Adrenal gland (tissue), 5 donors: ENCODE measurements around the gene CAMK2G.

ENCODE experiments used
- POLR2A ChIP-seq, 2 donors: fragments of 450-650 bp; IDR thresholded peaks; one replicate each; pipeline ENCODE4 v1.6.1; 2017; ENCODE audit warnings: antibody characterized with exemption in 2 of 2, mild to moderate bottlenecking in 2 of 2, moderate library complexity in 1 of 2
- TF ChIP-seq, protein P1 (sequence below), 6 experiments: fragments of 450-650 bp in 4 of 6; fragments of 200-600 bp in 2 of 6; sonication (generic) in 1 of 6; IDR thresholded peaks; 1 replicate in 5 of 6; 2 replicates in 1 of 6; pipeline versions ENCODE4 v1.5.1 to v1.8.0; 2016 to 2021; ENCODE audit warnings: antibody characterized with exemption in 6 of 6, mild to moderate bottlenecking in 2 of 6, moderate library complexity in 1 of 6
- donor health status: DM: no; HTN: no; CAD: no.

DNA sequence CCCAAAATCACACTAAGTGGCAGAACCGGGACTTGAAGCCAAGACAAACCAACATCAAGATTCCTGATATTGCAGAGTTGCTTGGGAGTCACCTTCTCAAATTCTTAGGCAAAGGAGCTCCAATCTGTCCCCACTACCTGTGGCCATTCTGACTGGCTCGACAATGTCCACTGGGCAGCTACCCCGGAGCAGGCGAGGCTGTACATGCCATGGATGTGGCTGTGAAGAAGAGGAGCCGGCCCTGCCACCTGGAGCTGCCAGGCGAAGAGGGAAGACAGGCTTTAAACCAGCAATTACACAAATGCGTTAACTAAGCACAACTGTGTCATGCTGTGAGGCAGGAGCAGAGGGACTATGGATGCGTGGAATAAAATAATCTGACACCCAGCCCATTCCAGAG, 18.1 kb downstream of the CAMK2G start:
- TF ChIP-seq, protein P1, sequence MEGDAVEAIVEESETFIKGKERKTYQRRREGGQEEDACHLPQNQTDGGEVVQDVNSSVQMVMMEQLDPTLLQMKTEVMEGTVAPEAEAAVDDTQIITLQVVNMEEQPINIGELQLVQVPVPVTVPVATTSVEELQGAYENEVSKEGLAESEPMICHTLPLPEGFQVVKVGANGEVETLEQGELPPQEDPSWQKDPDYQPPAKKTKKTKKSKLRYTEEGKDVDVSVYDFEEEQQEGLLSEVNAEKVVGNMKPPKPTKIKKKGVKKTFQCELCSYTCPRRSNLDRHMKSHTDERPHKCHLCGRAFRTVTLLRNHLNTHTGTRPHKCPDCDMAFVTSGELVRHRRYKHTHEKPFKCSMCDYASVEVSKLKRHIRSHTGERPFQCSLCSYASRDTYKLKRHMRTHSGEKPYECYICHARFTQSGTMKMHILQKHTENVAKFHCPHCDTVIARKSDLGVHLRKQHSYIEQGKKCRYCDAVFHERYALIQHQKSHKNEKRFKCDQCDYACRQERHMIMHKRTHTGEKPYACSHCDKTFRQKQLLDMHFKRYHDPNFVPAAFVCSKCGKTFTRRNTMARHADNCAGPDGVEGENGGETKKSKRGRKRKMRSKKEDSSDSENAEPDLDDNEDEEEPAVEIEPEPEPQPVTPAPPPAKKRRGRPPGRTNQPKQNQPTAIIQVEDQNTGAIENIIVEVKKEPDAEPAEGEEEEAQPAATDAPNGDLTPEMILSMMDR (IDR thresholded peaks at IDR 0.05): no peak
- no peak for TF ChIP-seq POLR2A (IDR thresholded peaks at IDR 0.05)
